ENCODE data around the gene SLCO3A1.

SLCO3A1 gene

DNA sequence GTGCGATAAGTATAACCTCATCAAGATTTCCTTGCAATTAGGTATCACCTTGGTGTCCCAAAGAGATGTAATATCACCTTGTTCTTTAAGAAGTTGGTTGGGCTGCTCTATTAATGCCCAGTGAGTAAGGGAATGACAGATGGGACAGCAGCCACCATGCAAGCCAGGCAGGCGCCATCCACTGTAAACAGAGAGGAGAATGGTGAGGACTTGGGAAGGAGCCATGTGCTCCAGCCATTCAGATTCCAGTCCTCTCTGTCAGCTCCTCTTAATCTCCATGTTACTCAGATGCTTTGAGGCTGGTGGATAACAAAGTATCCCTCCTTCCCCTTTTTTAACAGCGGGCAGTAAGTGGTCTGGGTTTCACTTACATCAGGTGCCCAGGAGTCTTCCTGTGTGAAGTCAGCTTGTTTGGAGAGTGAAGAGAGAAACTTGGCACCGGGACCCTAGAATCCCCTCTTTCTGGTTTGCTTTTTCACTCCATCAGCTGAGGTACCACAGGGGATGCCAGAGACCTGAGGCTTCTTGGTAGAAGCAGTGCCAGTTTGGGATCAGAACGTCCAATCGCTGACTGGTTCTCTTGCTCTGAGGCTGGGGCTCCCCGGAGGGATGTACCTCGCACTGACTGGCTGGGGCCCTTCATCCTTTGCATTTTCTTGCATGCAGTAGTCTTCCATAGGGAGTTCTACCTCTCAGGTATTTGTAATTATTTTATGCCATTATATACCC is 29.5 kb downstream of the SLCO3A1 start:
- DNase-seq (ENCODE audit: low read depth): no peak

GRCh38 chr15:91884606-91885005 is 31.1 kb downstream of the SLCO3A1 start:
- no peak for DNase-seq (ENCODE audit: low read depth)

- DNase-seq (ENCODE audit: low read depth): no peak
These were observed 31.5 kb downstream of the SLCO3A1 start for GRCh38 chr15:91885054-91885453.

DNA sequence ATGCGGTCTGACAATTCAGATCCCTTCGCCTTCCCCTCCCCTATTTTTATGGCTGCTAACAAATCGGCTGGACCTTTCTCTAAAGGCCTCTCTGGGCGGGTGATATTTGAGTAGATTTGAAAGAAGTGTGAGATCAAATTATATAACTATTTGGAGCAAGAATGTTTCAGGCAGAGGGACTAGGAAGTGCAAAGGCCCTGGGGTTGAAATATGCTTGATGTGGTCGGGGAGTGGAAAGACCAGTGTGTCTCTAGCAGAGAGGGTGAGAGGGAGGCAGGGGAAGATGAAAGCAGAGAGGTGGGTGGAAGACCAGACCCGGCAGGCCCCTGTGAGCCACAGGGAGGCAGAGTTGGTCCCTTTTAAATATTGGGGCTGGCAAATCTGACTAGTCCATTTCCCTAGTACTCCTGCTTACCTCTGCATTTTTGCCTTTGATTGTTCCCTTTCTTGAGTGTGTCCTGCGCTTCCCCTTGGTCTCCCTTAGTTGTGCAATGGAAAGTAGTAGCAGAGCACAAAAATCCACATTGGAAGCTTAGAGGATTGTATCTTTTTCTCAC is 32.3 kb downstream of the SLCO3A1 start:
- no peak for DNase-seq (ENCODE audit: low read depth)

- no peak for DNase-seq (ENCODE audit: low read depth)
These were observed 33.4 kb downstream of the SLCO3A1 start for GRCh38 chr15:91886878-91887277.

DNA sequence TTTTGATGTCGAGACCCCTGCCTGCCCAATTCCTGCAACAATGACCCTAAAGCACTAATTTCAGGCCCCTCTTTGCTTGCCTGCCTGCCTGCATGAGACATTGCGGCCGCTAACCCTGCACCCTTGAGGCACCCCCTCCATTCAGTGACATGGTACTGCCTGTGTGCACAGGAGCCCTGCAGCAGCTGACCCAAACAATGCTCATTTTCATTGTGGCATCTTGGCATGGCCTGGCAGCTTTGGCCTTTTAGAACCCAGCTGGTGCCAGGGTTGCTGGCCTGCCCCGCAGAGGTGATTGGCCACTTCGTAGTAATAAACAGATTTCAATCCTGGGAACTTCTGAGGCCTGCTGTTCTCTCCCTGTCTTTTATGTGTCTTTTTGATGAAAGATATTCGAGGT is 33.8 kb downstream of the SLCO3A1 start:
- DNase-seq (ENCODE audit: low read depth): no peak

GRCh38 chr15:91887921-91888373 is 34.4 kb downstream of the SLCO3A1 start:
- no peak for DNase-seq (ENCODE audit: low read depth)

GRCh38 chr15:91889111-91889815 is 35.8 kb downstream of the SLCO3A1 start:
- no peak for DNase-seq (ENCODE audit: low read depth)

DNA sequence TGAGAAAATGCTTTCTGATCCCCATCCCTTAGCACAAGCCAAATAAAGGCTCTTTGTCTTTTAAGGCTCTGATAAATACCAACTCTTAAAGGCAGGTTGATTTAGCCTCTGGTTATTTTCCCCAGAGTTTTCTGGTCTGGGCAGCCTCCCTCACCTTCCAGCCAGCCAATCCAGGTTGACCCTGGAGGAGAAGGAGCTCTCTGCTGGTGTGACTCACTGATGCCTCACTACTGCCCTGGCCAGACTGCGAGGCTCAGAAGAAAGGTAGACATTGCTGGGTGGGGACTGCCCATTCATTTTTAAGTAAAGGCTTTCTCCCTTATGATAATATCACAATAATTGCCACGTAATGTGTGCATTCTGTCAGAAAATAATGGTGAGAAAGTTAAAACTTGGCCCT is 37.1 kb downstream of the SLCO3A1 start:
- no peak for DNase-seq (ENCODE audit: low read depth)

DNA sequence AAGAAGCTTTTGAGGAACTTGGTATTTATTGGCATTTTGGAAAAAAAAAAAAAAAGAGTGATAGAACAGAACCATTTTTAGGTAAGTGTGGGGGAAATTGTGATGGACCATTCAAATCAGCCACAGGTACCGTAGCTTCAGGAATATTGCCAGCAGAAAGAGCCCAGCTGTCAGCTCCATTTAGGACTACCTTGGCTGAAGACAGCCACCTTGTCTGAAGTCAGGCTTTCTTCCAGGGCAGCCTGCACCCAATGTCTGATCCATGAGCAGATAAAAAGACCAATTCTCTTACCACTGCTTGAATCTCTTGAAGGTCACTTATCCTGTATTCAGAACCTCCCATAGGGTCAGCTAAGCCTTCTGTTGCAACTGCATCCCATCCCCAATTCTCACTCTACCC is 37.6 kb downstream of the SLCO3A1 start:
- DNase-seq (ENCODE audit: low read depth): no peak

- DNase-seq (ENCODE audit: low read depth): no peak
These were observed 38.4 kb downstream of the SLCO3A1 start for GRCh38 chr15:91891788-91892345.

- DNase-seq (ENCODE audit: low read depth): no peak
These were observed 38.9 kb downstream of the SLCO3A1 start for GRCh38 chr15:91892436-91892835.

GRCh38 chr15:91894606-91895005 is 41.1 kb downstream of the SLCO3A1 start:
- DNase-seq (ENCODE audit: low read depth): no peak

GRCh38 chr15:91895051-91895450 is 41.5 kb downstream of the SLCO3A1 start:
- no peak for DNase-seq (ENCODE audit: low read depth)

DNA sequence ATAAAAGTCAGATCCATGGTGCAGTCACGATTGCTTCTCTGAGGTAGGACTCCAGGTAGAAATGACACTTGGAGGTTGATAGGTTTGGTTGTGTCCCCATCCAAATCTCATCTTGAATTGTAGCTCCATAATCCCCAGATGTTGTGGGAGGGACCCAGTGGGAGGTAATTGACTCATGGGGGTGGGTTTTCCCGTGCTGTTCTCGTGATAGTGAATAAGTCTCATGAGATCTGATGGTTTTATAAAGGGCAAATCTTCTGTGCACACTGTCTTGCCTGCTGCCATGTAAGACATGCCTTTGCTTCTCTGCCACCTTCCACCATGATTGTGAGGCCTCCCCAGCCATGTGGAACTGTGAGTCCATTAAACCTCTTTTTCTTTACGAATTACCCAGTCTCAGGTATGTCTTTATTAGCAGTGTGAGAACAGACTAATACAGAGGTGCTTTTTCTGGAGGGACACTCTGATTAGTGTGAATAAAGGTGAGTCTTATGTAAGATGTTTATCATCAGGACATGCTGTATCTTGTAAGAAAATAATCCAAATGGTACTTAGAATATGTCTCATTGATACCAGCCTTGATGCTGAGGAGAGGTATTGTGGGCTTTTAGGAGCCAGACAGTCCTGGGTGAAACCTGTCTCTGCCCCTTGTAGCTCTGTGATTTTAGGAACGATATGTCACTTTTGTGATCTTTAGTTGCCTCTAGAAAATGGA is 43.0 kb downstream of the SLCO3A1 start:
- DNase-seq (ENCODE audit: low read depth): no peak

- DNase-seq (ENCODE audit: low read depth): no peak
These were observed 44.3 kb downstream of the SLCO3A1 start for GRCh38 chr15:91897585-91898372.

- DNase-seq (ENCODE audit: low read depth): no peak
These were observed 45.3 kb downstream of the SLCO3A1 start for GRCh38 chr15:91898843-91899242.

DNA sequence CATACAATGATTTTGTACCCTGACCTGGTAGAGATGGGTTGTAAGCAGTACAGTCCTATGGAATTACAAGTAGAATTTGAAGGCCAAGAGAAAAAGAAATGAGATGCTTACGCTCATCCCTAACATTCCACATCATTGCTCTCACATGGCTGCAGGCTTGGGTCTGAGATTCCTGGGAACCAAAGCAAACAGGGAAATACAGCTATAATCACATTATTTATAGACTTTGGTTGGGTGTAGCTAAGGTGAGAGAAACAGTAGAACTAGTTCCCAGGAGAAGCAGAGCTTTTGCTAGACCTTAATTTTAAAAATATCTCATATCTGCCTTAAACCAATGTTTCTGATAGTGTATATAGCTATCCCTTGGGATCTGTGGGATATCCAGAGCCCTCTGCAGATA is 51.4 kb downstream of the SLCO3A1 start:
- no peak for DNase-seq (ENCODE audit: low read depth)

DNA sequence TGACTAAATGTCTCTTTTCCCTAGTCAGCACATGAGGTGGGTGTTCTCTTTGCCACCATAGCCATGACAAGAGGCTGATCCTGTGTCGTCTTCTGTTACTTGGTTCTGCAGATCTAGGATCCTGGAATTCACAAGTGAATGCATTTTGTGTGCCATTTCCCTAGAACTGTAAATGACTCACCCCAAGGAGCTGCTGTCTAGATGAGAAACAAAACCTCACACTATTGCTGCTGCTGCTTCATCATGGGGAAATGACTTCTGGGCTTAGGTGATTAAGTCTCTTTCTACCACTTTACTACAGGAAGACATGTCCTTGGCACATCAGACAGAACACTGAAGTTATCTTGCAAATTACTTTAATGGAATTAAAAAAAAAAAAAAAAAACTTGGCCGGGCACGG is 54.9 kb downstream of the SLCO3A1 start:
- no peak for DNase-seq (ENCODE audit: low read depth)

- no peak for DNase-seq (ENCODE audit: low read depth)
These were observed 55.6 kb downstream of the SLCO3A1 start for GRCh38 chr15:91909111-91909510.

GRCh38 chr15:91909574-91909973 is 56.1 kb downstream of the SLCO3A1 start:
- no peak for DNase-seq (ENCODE audit: low read depth)

DNA sequence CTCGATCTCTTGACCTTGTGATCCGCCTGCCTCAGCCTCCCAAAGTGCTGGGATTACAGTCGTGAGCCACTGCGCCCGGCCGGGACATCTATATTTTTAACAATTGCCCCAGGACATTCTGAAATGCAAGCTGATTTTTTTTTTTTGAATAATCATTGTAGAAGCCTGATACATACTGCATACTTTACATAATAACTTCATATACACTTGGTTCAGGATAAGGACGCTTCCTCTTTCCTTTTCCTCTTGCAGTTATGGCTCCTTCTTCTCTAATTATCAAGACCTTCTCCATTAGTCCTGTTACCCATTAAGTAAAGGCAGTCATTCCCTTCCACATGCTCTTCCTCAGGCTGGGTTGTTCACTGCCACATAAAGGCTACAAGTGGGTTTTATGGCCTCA is 58.3 kb downstream of the SLCO3A1 start:
- no peak for DNase-seq (ENCODE audit: low read depth)
